Testis (tissue), 2 donors: ENCODE measurements around the gene OR5F1.

Experiments
- POLR2A ChIP-seq: fragments of 450-650 bp; IDR thresholded peaks from one replicate; pipeline ENCODE4 v1.6.1; 2017; ENCODE audit warnings: antibody characterized with exemption, mild to moderate bottlenecking, moderate library complexity
- TF ChIP-seq, protein P1 (sequence below), 3 experiments: fragments of 450-650 bp in 2 of 3; fragments of 200-600 bp in 1 of 3; sonication (generic) in 1 of 3; IDR thresholded peaks; one replicate each; pipeline ENCODE4 v1.5.1; 2016 to 2019; ENCODE audit warnings: antibody characterized with exemption in 3 of 3, mild to moderate bottlenecking in 2 of 3, moderate library complexity in 1 of 3

DNA sequence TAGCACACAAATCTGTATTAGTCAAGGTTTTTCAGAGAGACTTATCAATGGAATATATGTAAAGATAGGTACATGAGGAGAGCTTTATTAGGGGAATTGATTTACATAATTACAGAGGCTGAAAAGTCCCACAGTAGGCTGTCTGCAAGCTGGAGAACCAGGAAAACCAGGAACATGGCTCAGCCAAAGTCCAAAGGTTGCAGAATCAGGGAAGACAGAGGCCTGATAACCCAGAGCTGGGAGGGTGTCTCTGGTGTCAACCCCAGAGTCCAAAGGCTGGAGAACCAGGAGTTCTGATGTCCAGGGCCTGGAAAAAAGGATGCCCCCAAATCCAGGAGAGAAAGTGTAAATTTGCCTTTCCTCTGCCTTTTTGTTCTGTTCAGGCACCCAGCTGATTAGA is 16.3 kb upstream of the OR5F1 start:
- TF ChIP-seq, protein P1, sequence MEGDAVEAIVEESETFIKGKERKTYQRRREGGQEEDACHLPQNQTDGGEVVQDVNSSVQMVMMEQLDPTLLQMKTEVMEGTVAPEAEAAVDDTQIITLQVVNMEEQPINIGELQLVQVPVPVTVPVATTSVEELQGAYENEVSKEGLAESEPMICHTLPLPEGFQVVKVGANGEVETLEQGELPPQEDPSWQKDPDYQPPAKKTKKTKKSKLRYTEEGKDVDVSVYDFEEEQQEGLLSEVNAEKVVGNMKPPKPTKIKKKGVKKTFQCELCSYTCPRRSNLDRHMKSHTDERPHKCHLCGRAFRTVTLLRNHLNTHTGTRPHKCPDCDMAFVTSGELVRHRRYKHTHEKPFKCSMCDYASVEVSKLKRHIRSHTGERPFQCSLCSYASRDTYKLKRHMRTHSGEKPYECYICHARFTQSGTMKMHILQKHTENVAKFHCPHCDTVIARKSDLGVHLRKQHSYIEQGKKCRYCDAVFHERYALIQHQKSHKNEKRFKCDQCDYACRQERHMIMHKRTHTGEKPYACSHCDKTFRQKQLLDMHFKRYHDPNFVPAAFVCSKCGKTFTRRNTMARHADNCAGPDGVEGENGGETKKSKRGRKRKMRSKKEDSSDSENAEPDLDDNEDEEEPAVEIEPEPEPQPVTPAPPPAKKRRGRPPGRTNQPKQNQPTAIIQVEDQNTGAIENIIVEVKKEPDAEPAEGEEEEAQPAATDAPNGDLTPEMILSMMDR (IDR thresholded peaks at IDR 0.05): no peak
- TF ChIP-seq POLR2A: no peak
